GM18909 (cell line): ENCODE results near the gene ATRNL1.

ENCODE experiments used
- ATAC-seq: cut with Tn5 transposase; IDR thresholded peaks from one replicate; pipeline ENCODE4 v1.9.1; 2021; ENCODE audit warnings: mild to moderate bottlenecking; ENCODE audit not compliant: unreplicated experiment, poor library complexity

ATRNL1 gene, protein sequence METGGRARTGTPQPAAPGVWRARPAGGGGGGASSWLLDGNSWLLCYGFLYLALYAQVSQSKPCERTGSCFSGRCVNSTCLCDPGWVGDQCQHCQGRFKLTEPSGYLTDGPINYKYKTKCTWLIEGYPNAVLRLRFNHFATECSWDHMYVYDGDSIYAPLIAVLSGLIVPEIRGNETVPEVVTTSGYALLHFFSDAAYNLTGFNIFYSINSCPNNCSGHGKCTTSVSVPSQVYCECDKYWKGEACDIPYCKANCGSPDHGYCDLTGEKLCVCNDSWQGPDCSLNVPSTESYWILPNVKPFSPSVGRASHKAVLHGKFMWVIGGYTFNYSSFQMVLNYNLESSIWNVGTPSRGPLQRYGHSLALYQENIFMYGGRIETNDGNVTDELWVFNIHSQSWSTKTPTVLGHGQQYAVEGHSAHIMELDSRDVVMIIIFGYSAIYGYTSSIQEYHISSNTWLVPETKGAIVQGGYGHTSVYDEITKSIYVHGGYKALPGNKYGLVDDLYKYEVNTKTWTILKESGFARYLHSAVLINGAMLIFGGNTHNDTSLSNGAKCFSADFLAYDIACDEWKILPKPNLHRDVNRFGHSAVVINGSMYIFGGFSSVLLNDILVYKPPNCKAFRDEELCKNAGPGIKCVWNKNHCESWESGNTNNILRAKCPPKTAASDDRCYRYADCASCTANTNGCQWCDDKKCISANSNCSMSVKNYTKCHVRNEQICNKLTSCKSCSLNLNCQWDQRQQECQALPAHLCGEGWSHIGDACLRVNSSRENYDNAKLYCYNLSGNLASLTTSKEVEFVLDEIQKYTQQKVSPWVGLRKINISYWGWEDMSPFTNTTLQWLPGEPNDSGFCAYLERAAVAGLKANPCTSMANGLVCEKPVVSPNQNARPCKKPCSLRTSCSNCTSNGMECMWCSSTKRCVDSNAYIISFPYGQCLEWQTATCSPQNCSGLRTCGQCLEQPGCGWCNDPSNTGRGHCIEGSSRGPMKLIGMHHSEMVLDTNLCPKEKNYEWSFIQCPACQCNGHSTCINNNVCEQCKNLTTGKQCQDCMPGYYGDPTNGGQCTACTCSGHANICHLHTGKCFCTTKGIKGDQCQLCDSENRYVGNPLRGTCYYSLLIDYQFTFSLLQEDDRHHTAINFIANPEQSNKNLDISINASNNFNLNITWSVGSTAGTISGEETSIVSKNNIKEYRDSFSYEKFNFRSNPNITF (N-terminal part only)

DNA sequence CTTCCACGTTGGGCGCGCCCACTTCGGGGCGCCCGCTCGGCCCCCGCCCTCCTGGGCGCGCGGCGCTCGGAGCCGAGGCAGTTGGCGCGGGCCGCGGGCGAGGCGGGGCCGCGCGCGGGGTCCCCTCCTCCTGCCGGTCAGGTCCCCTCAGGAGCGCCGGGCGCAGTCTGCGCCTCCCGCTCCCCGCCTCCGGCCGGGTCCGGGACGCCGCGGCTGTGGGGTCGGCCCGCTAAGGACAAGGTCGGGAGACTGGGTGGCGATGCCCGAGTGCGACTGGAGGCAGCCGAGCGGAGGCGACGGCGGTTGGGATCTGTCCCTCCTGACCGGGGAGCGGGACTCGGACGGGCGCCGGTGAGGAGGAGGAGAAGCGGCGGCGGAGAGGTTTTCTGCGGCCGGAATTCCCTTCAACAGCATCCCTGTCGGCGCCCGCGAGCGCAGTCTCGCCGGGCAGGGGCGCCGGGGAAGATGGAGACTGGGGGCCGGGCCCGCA, at the start of gene ATRNL1:
Gene ATRNL1 (plus strand): TSS at position 80 of the 490 bp plus-strand sequence. CDS start 386 bp downstream, at position 466.
- peak; percentile 77 for ATAC-seq

DNA sequence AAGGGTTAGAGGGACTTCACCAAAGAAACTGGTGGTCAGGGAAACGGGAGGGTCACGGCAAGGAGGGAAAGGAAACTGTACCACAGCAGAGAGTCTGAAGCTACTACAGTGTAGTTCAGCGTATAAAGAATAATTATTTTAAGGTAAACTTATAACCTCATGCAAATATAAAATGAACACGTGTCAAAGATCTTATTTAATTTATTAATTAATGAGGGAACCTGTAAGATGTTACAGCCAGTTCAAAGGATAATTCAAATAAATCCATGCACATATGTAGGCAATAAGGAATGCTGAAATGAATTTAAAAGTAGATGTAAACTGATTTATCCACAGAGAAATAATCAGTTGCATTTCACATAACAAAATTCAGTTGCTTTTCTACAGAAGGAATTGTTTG, 49.4 kb upstream of the ATRNL1 start:
- ATAC-seq = no peak

DNA sequence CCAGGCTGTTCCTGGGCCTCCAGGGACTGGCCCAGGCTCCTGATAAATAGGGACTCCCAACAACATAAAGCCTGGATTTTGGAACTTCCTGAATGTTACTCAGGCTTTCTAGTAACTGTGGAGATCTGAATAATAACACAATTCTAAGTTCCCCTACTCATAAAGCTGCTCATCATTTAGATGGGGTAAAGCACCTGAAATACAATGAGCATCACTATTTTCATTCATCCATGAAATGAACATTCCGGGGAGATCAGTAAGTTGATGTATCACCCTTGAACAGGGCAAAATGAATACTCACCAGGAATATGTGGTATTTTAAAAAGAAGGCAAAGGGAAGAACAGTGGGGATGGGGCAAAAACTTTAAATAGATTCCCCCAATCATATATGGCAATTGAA, 48.3 kb upstream of the ATRNL1 start:
- ATAC-seq = no peak

DNA sequence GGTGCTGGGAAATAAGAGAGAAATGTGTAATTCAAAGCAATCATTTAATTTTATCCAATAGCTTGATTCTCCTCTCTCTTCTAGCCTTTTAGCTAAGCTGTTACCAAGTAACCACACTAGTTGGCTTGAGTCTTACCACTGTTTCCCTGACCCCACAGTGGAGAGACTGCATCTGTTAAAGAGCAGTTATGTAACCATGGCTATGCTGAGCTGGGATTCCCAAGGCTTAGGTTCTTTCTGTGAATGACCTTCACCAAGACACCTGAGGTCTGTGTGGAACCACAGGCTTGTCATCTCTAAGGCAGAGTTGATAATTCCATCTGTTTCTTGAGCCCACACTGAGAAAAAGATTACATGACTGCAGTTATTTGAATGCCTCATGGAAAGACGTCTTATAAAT, 47.7 kb upstream of the ATRNL1 start:
- ATAC-seq = no peak

DNA sequence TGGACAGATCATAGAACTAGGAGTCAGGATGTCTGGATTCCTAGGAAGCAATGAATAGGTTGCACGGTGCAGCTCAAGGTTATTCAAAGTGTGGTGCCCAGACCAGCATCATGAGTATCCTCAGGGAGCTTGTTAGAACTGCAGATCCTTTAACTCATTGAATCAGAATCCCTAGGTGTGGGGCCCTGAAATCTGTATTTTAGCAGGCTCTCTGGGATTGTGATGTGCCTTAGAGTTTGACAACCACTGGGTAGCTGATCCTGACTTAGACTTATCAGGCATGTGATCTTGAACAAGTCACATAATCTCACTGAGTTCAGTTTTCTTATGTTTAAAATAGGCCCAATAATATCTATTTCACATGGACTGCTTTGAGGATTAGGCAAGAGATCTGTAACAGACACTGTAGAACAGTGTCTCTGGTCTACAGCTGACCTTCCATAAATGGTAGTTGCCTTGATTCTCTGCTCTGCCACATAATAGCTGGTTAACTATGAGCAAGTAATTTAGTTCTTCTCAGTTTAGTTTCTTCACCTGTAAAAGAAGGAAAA, 46.4 kb upstream of the ATRNL1 start:
- no peak for ATAC-seq

DNA sequence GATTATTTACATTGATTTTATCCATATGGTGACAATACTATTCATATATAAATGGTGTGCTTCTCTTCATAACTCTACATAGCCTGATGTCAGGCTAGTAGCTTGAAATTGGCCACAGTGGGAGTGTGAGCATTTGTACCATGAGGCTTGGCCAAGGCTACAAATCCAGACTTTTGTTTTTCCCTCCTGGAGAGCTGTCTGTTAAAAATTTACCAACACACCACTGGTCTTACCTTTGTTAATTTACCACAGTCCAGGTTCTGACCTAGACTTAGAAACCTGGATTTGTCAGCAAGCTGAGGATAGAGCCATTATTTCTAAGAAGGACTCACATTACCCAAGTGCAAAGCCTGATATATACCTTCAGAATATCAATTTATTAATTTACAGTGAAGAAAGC, 45.5 kb upstream of the ATRNL1 start:
- ATAC-seq = no peak

DNA sequence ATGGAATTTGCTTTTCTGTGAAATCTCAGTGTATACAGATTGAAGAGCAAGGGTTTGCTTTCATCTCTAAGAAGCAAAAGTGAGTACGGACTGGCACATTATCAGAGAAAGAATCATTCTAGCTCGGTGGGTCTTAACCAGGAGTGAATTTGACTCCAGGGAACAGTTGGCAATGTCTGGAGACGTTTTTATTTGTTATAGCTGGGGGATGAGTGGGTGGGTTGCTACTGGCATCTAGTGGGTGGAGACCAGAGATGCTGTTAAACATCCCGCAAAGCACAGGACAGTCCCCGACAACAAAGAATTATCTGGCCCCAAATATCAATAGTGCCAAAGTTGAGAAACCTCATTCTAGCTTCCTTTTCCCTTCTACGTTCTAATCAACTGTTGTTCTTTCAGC, 43.8 kb upstream of the ATRNL1 start:
- no peak for ATAC-seq

DNA sequence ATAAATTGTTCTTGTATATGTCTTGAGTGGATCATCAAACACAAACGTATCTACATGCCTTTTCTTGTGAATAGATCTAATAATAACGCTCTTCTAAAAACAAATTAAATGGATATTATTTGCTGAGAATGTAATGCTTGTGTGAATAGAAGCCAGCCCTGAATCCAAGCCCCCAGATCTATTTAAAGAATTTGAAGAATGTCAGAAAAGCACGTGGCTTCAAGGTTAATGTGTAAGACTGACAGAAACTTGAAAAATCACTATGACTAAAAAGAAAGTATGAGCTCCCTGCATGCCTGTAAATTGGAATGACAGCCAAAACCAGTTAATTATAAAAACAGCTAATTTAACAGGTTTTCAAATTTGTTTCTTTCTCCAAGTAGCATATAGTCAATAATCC, 43.2 kb upstream of the ATRNL1 start:
- no peak for ATAC-seq

DNA sequence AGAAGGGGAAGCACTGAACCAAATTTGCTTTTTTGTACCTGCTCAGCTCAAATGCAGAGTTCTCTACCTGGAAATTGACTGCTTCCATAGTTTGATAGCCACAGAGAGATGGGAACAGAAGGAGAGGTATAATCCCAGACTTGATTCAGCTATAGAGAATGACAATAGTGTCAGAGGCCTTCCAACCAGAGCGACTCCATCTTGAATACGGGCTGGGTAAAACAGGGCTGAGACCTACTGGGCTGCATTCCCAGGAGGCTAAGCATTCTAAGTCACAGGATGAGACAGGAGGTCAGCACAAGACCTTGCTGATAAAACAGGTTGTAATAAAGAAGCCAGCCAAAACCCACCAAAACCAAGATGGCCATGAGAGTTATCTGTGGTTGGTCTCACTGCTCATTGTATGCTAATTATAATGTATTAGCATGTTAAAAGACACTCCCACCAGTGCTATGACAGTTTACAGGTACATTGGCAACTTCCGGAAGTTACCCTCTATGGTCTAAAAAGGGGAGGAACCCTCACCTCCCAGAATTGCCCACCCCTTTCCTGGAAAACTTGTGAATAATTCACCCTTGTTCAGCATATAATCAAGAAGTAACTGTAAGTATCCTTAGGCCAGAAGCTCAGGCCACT, 42.7 kb upstream of the ATRNL1 start:
- no peak for ATAC-seq

DNA sequence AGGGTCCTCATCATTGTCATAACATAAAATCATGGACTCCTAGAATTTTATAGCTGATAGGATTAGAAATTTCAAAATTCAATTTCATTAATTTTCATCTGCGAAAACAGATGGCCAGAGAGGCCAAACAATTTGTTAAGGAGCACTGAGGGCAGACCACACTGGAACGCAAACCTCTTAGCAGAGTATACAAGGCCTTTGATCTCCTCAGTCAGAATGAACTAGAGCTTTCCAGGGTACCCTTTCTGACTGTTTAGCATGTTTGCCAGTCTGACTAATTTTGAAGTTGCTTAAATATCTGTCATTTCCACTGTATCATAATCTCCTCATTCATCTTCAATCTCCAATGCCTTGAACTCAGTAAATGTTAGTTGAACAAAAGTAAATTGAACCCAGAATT, 41.9 kb upstream of the ATRNL1 start:
- ATAC-seq = no peak

DNA sequence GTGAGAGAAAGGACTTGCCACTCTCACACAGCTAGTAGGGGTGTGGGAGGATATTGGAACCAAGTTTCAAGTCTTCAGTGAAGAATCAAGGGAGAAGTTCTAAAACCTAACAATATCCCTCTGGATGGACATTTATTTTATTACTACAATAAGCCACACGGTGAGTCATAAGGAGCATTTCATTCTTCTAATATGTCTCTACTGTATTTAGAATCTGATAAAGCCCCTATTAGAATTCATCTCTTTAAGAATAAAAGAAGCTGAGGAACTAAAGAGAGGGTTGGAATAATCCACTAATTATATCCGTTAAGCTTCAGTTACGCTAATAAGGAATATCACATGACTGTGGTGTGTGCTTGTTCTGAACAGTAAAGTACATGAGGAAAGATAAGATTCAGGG, 40.9 kb upstream of the ATRNL1 start:
- no peak for ATAC-seq

DNA sequence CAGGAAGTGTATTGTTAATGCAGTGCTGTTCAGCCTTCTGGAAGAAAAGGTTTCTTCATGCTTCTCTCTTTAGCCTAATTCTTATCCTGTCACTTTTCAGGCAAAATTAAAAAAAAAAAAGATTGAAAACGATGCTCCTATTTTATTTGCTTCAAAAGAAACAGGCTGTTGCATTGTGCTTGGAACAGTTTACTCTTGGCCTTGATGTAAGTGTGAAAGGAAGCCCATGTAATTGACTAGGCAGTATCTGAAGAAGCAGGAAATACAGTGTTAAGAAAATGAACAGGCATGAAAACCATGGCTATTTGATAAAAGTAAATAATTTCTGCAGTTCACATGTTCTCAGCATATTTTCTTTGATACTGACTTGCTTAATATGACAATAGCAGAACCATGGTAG, 40.4 kb upstream of the ATRNL1 start:
- ATAC-seq = no peak

DNA sequence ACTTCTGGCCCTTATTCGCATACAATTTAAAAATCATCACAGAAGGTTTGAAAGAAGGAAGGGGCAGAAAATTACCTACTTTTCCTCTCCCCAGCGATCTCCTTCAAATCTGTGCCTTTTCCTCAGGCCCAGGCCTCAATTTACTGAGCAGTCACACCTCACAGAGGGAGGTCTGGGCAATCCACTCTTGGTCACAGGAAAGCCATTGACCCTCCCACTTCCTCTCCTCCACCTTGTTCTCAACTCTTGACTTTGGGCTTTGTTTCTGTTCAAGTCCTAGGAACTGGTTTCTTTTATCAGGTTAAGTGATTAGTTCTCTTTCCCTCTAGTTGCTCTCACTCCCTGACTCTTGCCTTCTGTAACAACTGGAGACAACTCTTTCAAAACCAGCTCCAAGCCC, 37.0 kb upstream of the ATRNL1 start:
- no peak for ATAC-seq

DNA sequence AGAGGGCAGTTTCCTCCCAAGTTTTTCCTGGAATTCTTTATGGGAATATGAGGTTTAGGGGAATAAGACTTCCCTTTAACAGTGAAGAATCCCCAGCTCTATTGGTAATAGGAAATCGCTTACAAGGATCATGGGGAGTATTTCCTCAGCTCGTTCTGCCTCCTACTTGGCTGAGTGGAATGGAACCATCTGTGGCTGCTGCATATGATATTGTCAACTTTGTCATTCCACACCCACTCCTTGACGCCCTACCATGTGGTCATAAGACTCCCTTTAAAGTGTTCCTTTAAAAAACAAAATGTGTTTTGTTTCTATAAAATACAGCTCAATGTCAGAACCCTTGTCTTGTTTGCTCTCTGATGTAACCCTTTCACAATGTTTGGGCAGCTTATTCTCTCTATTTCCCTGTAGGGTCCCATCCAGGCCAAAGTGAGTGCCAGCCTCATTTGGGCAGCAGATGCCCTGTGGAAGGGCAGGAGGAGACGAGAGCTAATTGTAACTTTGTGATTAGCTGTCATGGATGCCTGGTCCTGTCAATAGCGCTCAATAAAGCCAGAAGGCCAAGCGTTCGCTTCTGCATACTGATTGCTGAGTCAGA, 33.8 kb upstream of the ATRNL1 start:
- ATAC-seq = no peak

DNA sequence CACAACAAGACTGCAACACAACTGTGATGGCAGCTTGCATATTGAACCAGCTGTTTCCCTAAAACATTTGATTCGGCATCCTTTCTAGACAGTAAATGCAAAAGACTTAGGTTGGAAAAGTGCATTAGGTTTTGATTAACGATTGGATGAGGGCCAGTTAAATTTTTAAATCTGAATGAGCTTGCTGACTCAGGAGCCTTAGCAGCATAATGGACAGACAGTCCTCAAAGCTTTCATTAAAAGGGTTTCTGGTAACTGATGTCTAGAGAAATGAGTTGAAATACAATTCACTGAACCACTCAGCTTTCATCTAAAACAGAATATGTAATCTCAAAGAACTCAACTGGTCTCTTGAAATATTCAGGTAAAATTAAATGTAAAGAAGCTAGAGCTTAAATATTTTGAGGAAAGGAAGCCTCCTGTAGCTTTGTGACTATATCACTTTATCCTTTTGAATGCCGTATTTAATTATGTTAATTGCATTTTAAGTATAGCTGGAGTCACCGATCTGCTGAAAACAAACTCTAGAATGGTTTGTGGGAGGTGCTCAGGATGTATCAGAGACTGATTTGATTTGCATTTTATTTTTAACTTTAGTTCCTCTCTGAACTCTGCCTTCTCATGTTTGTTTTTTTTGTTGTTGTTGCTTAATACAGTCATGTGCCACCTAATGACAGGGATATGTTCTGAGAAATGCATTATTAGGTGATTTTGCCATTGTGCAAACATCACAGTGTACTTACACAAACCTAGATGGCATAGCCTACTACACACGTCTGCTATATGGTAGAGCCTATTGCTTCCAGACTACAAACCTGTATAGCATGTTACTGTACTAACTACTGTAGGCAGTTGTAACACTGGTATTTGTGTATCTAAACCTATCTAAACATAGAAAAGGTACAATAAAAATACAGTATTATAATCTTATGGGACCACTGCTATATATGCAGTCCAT, 29.2 kb upstream of the ATRNL1 start:
- no peak for ATAC-seq

DNA sequence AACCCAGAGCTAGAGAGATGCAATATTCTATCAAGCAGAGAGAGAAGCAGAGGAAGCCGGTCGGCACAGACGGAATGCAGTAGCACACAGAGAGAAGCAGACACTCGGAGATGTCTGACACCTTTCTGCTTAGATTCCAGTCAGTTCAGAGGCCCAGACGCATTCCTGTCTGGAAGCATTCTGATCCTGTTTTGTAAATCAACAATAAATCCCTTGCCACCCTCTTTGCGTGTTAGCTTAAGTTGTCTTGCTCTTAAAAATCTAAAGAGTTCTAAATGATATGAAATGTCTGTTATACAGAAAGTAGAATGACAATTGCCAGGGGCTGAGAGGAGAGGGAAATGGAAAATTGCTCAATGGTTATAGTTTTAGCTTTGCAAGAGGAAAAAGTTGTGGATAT, 27.4 kb upstream of the ATRNL1 start:
- ATAC-seq = no peak

DNA sequence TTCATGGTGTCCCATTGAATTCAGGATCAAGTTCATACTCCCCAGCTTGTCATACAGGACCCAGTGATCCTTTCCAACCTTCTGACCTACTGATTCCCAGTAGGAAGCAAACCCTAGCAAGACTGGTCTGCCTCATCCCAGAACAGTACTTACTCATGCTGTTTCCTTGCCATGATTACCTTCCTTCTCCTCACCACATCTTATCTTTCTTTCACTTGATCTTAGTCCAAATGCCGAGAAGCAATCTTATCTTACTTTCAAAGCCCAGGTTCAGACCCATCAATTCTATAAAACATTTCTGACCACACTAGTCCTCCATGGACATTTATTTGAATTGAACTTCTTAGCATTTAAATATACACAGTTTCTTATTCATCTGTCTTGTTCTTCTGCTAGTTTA, 26.6 kb upstream of the ATRNL1 start:
- ATAC-seq = no peak

DNA sequence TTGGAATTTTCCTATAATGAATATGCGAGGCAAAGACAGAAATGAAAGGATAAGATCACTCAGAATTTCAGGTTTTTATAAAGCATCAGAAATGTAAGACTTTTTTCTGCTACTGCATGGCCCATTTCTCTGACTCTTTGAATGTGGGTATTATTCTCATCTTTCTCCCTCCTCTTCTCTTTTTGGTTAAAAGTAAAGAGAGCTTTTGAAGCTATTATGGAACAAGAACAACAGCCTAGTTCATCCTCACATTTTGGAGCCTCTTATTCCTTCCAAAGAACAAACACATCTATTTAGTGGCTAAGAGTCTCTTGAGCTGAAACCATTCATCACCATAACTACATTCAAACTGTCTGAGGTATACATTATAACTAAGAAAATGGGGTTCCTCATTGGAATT, 19.4 kb upstream of the ATRNL1 start:
- ATAC-seq = no peak
